ENCODE data around the gene CDC42BPA. TPM values are rescaled to one million over a fixed set of nuclear protein-coding genes. Genes with fewer than 3 reads are reported as not detected.

Gene CDC42BPA
- polyA plus RNA-seq, 1 of the 3 experiments (the other 2 are of a cell fraction), result 6.8 TPM

- Histone ChIP-seq H3F3A (replicated peaks; ENCODE audit: insufficient read depth) (peaks cover 4% of the 10 kb centered on the region), H3K79me2 (ENCODE audit: insufficient read depth) (no peaks in the 10 kb centered on the region), H3K4me1 (ENCODE audit: control insufficient read depth in 1 of 2, insufficient read depth in 2 of 2, low read depth in 1 of 2, low read length in 1 of 2) (no peaks in the 10 kb centered on the region; a peak in 1 of 4 replicates), H4K20me1 (ENCODE audit: insufficient read depth) (no peaks in the 10 kb centered on the region), H3K9ac (no peak overlapping the region), H3K9me2 (no peaks in the 10 kb centered on the region), H3K9me3 (no peaks in the 10 kb centered on the region), H3K27ac (ENCODE audit: low read depth in 2 of 2, low read length in 1 of 2) (no peak overlapping the region), H3K36me3 (replicated peaks in 1 of 2; ENCODE audit: control insufficient read depth in 1 of 2, insufficient read depth in 2 of 2, low read length in 1 of 2) (peaks cover 36 to 47% of the 10 kb centered on the region in 2 experiments), H3K27me3 (ENCODE audit: insufficient read depth) (no peaks in the 10 kb centered on the region), H3K4me3 (ENCODE audit: low read depth in 2 of 2, low read length in 1 of 2) (no peak overlapping the region), H3K4me2 (no peak overlapping the region), H2AFZ (ENCODE audit: low read depth) (no peak overlapping the region)
- ChIA-PET POLR2A (no interaction called here), CTCF (interaction anchor here (1.0 to 1.3 kb wide), 2 partner anchors 15 to 46 kb away, joined by 3 to 4 read pairs; no protein-coding TSS in a partner anchor)
- WGBS (ENCODE audit: low lambda C conversion rate), result 100% methylated on average over 1 of the region's 1 CpG
- TF ChIP-seq MXI1 (IDR thresholded peaks at IDR 0.05; ENCODE audit: low read depth, low read length), result no peak
- no peak for TF ChIP-seq FOSL2 (IDR thresholded peaks at IDR 0.05; ENCODE audit: borderline replicate concordance, low read depth)
- TF ChIP-seq ELF1 (IDR thresholded peaks at IDR 0.05), result no peak
- TF ChIP-seq PBX3 (IDR thresholded peaks at IDR 0.05), result no peak
- no peak for TF ChIP-seq SMC3 (IDR thresholded peaks at IDR 0.05; ENCODE audit: low read depth, low read length)
- TF ChIP-seq REST (IDR thresholded peaks at IDR 0.05; ENCODE audit: low read depth, low read length), result no peak
- no peak for TF ChIP-seq ZBTB33 (IDR thresholded peaks at IDR 0.05; ENCODE audit: borderline replicate concordance, low read depth)
- TF ChIP-seq NFIC (IDR thresholded peaks at IDR 0.05; ENCODE audit: borderline replicate concordance), result no peak
- no peak for TF ChIP-seq EP300 (IDR thresholded peaks at IDR 0.05; ENCODE audit: borderline replicate concordance in 1 of 2, low read depth in 1 of 2, low read length in 1 of 2)
- TF ChIP-seq SIN3A (IDR thresholded peaks at IDR 0.05; ENCODE audit: borderline replicate concordance, low read depth, low read length), result no peak
- TF ChIP-seq NRF1 (IDR thresholded peaks at IDR 0.05; ENCODE audit: low read depth, low read length), result no peak
- no peak for TF ChIP-seq MAX (IDR thresholded peaks at IDR 0.05; ENCODE audit: low read depth)
- TF ChIP-seq TEAD4 (IDR thresholded peaks at IDR 0.05; ENCODE audit: borderline replicate concordance, insufficient read depth), result no peak
- TF ChIP-seq RXRA (IDR thresholded peaks at IDR 0.05; ENCODE audit: borderline replicate concordance, low read depth), result no peak
- no peak for TF ChIP-seq TCF12 (IDR thresholded peaks at IDR 0.05)
- TF ChIP-seq USF2 (IDR thresholded peaks at IDR 0.05; ENCODE audit: borderline replicate concordance, low read depth, low read length), result no peak
- TF ChIP-seq GABPA (IDR thresholded peaks at IDR 0.05; ENCODE audit: low read depth), result no peak
- no peak for DNase-seq
These were observed 251.3 kb downstream of the CDC42BPA start for GRCh38 chr1:227066999-227067398.
